ENCODE measurements around the gene ASCL2. TPM values are rescaled to one million over a fixed set of nuclear protein-coding genes. Genes with fewer than 3 reads are reported as not detected.
A peak's percentile ranks its signal among the peaks of the same experiment; 100 is the strongest.

ASCL2 gene
- total RNA-seq: 0.62 and 0.96 TPM in 2 replicates

GRCh38 chr11:2270322-2271076, at the start of gene ASCL2:
ASCL2 (minus strand) TSS chr11:2270588; CDS start chr11:2270332, 256 bp downstream.
- peak within 1 kb of the TSS; percentile 70 for H3K27ac Mint-ChIP-seq
- H3K4me3 Mint-ChIP-seq: peak within 1 kb of the TSS; percentile 70
- no peaks in the 10 kb centered on the region for H3K36me3 Mint-ChIP-seq (ENCODE audit: low read depth)
- intact Hi-C loops (cut with micrococcal nuclease): no loop called here
- H3K4me1 Mint-ChIP-seq: peaks cover 17% of the 10 kb centered on the region
- H3K9me3 Mint-ChIP-seq: no peaks in the 10 kb centered on the region
- peaks cover 30% of the 10 kb centered on the region for H3K27me3 Mint-ChIP-seq
- peak; percentile 80 for DNase-seq

- no peak for DNase-seq
- peaks cover 2% of the 10 kb centered on the region for H3K9me3 Mint-ChIP-seq
- H3K4me1 Mint-ChIP-seq: no peaks in the 10 kb centered on the region
Observed at GRCh38 chr11:2319791-2320472, 49.5 kb upstream of the ASCL2 start.

GRCh38 chr11:2318707-2319106, 48.3 kb upstream of the ASCL2 start:
- H3K9me3 Mint-ChIP-seq: peaks cover 2% of the 10 kb centered on the region
- peaks cover 13% of the 10 kb centered on the region for H3K27me3 Mint-ChIP-seq
- no peaks in the 10 kb centered on the region for H3K4me1 Mint-ChIP-seq
- H3K4me3 Mint-ChIP-seq: no peak overlapping the region
- intact Hi-C loops (cut with micrococcal nuclease): no loop called here
- DNase-seq: no peak
- H3K36me3 Mint-ChIP-seq (ENCODE audit: low read depth): no peaks in the 10 kb centered on the region
- no peak overlapping the region for H3K27ac Mint-ChIP-seq

More at GRCh38 chr11:2319791-2320472, 49.5 kb upstream of the ASCL2 start:
- Mint-ChIP-seq H3K36me3 (ENCODE audit: low read depth) (no peaks in the 10 kb centered on the region), H3K4me3 (no peak overlapping the region), H3K27me3 (peaks cover 13% of the 10 kb centered on the region), H3K27ac (no peak overlapping the region)
- intact Hi-C loops (cut with micrococcal nuclease): no loop called here

GRCh38 chr11:2318123-2318522, 47.7 kb upstream of the ASCL2 start:
- Mint-ChIP-seq H3K4me1 (no peaks in the 10 kb centered on the region), H3K4me3 (no peak overlapping the region), H3K9me3 (peaks cover 2% of the 10 kb centered on the region), H3K36me3 (ENCODE audit: low read depth) (no peaks in the 10 kb centered on the region), H3K27me3 (peaks cover 10% of the 10 kb centered on the region), H3K27ac (no peak overlapping the region)
- intact Hi-C loops (cut with micrococcal nuclease): no loop called here
- DNase-seq: no peak

GRCh38 chr11:2317354-2318050, 47.1 kb upstream of the ASCL2 start:
- Mint-ChIP-seq H3K27me3 (peaks cover 5% of the 10 kb centered on the region), H3K27ac (peak overlapping the region; percentile 37), H3K4me3 (no peak overlapping the region), H3K36me3 (ENCODE audit: low read depth) (no peaks in the 10 kb centered on the region), H3K4me1 (no peaks in the 10 kb centered on the region), H3K9me3 (peaks cover 2% of the 10 kb centered on the region)
- intact Hi-C loops (cut with micrococcal nuclease): no loop called here
- no peak for DNase-seq

GRCh38 chr11:2316963-2317244, 46.5 kb upstream of the ASCL2 start:
- intact Hi-C loops (cut with micrococcal nuclease): no loop called here
- no peak overlapping the region for H3K4me3 Mint-ChIP-seq
- H3K27me3 Mint-ChIP-seq: peaks cover 3% of the 10 kb centered on the region
- H3K4me1 Mint-ChIP-seq: no peaks in the 10 kb centered on the region
- H3K27ac Mint-ChIP-seq: no peak overlapping the region
- H3K9me3 Mint-ChIP-seq: peaks cover 2% of the 10 kb centered on the region
- no peak for DNase-seq
- H3K36me3 Mint-ChIP-seq (ENCODE audit: low read depth): no peaks in the 10 kb centered on the region

GRCh38 chr11:2316169-2316962, 46.0 kb upstream of the ASCL2 start:
- no peak for DNase-seq
- H3K4me1 Mint-ChIP-seq: no peaks in the 10 kb centered on the region
- no peak overlapping the region for H3K4me3 Mint-ChIP-seq
- H3K36me3 Mint-ChIP-seq (ENCODE audit: low read depth): no peaks in the 10 kb centered on the region
- intact Hi-C loops (cut with micrococcal nuclease): no loop called here
- H3K27ac Mint-ChIP-seq: no peak overlapping the region
- H3K9me3 Mint-ChIP-seq: no peaks in the 10 kb centered on the region
- H3K27me3 Mint-ChIP-seq: no peaks in the 10 kb centered on the region

- Mint-ChIP-seq H3K27me3 (no peaks in the 10 kb centered on the region), H3K27ac (no peak overlapping the region), H3K4me3 (no peak overlapping the region), H3K9me3 (no peaks in the 10 kb centered on the region), H3K36me3 (ENCODE audit: low read depth) (no peaks in the 10 kb centered on the region), H3K4me1 (no peaks in the 10 kb centered on the region)
- DNase-seq: no peak
- intact Hi-C loops (cut with micrococcal nuclease): no loop called here
Observed at GRCh38 chr11:2315395-2316168, 45.2 kb upstream of the ASCL2 start.

GRCh38 chr11:2314525-2315394, 44.4 kb upstream of the ASCL2 start:
- DNase-seq: no peak
- H3K4me3 Mint-ChIP-seq: no peak overlapping the region
- no peaks in the 10 kb centered on the region for H3K36me3 Mint-ChIP-seq (ENCODE audit: low read depth)
- intact Hi-C loops (cut with micrococcal nuclease): no loop called here
- H3K4me1 Mint-ChIP-seq: no peaks in the 10 kb centered on the region
- no peaks in the 10 kb centered on the region for H3K9me3 Mint-ChIP-seq
- H3K27me3 Mint-ChIP-seq: no peaks in the 10 kb centered on the region
- no peak overlapping the region for H3K27ac Mint-ChIP-seq

GRCh38 chr11:2314136-2314524, 43.7 kb upstream of the ASCL2 start:
- H3K9me3 Mint-ChIP-seq: no peaks in the 10 kb centered on the region

GRCh38 chr11:2313051-2313951, 42.9 kb upstream of the ASCL2 start:
- DNase-seq: no peak
- H3K4me3 Mint-ChIP-seq: no peak overlapping the region
- no peak overlapping the region for H3K27ac Mint-ChIP-seq
- intact Hi-C loops (cut with micrococcal nuclease): no loop called here
- H3K9me3 Mint-ChIP-seq: no peaks in the 10 kb centered on the region
- no peaks in the 10 kb centered on the region for H3K36me3 Mint-ChIP-seq (ENCODE audit: low read depth)
- H3K27me3 Mint-ChIP-seq: no peaks in the 10 kb centered on the region
- no peaks in the 10 kb centered on the region for H3K4me1 Mint-ChIP-seq

More at GRCh38 chr11:2314136-2314524, 43.7 kb upstream of the ASCL2 start:
- H3K27me3 Mint-ChIP-seq: no peaks in the 10 kb centered on the region
- no peaks in the 10 kb centered on the region for H3K36me3 Mint-ChIP-seq (ENCODE audit: low read depth)
- no peak overlapping the region for H3K27ac Mint-ChIP-seq
- DNase-seq: no peak
- no peaks in the 10 kb centered on the region for H3K4me1 Mint-ChIP-seq
- no peak overlapping the region for H3K4me3 Mint-ChIP-seq
- intact Hi-C loops (cut with micrococcal nuclease): no loop called here
